Stimulated activated CD8-positive, alpha-beta memory T cell treated with anti-CD3 and anti-CD28 coated beads, Interleukin-4, amount 100 ng/mL, for 48 hours (primary cell): ENCODE results near the gene TAGAP.
A peak's percentile ranks its signal among the peaks of the same experiment; 100 is the strongest.
"Not testable (repeated sequence)": the region's sequence is repeated elsewhere in the genome, so short reads cannot be mapped to it uniquely, and the experiment has no call there.

Experiments
- DNase-seq: peaks from one replicate; pipeline ENCODE4 v3.0.0-alpha.2; 2020

The TAGAP gene

DNA sequence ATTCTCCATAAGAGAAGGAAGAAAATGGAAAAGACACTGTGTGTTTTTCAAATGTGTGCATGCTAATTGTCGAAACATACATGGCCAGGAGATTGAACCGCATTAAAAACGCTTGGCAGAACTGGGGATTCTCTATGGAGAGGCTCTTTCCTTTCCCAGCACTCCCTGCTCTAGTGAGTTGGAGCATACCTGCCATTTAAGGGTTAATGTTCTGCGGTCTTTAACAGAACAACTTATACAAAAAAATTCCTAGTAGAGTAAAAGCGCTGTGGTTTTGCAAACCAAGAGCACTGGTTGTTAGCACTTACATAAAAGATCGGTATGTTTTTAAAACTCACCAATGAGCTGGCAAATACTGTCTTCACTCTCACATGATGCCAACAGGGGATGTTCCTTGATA lies 1.5 kb downstream of the TAGAP start:
- no peak for DNase-seq

DNA sequence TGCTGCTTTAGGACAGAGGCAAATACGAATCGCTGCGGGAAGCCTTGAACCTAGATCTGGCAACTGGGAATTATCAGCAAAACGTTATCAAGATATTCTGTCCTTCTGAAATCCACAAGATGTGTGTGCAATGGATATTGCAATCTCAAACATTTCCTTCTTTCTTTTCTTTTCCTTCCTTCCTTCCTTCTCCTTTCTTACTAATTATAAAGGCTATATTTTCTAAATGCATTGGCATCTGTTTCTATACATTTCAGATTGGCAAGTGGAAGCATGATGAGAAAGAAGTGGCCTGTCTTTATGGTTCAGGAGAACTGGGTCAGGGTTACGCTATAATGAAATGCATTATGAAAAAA lies 2.0 kb downstream of the TAGAP start:
- DNase-seq: no peak

DNA sequence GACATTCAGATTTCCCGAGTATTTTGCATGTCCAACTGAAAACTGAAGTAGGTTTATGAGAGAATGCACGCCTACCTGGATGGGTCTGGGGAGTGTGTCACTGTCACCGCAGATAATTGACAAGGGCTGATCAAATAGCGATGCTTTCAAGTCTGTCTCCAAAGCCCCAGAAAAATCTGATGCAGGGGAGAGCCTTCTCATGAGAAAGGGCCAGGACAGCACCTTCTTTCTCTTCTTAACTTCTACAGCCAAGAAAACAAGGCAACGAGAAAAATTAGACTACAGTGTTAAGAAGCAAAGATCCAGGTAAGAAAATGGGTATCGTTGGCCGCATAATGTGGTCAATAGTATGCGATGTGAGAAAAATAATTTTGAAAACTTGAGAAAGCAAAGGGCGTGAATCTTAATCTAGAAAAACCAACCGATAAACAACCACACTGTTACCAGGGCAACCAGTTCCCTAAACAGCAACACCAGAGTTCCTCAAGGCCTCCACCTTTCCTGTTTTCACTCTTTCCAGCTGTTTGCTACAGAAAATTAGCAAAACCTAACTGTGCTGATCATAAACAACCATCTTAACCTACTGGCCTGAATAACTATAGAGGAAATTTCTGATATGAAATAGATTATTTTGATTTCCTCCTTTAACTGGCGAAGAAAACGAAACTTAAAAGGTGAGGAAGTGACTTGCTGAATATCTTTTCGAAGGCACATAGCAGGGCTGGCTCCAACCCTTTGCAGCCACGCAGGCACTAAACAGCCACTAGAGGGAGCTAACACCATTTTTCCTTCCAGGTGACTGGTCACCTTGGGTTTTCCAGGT lies 2.6 kb downstream of the TAGAP start:
- DNase-seq: peak; percentile 77

- DNase-seq: no peak
Measured at GRCh38 chr6:159041181-159041580, 3.6 kb downstream of the TAGAP start.

DNA sequence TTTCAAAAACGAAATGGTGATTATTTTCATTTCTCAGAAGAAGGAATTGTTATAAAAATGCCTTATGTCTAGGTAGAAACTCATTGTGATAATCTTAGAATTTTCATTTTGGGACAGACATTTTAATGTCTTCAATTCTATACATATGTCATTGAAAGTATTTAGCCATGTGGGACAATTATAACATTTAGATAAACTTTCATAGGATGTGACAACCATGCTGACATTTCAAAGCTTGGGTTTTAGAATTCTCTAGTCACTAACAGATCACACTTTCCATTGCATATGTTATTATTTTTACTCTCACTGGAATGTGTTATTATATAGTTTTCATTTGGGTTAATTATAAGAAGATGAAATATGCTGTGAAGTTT lies 4.9 kb downstream of the TAGAP start:
- DNase-seq: no peak

GRCh38 chr6:159038914-159039884 lies 5.6 kb downstream of the TAGAP start:
- no peak for DNase-seq

DNA sequence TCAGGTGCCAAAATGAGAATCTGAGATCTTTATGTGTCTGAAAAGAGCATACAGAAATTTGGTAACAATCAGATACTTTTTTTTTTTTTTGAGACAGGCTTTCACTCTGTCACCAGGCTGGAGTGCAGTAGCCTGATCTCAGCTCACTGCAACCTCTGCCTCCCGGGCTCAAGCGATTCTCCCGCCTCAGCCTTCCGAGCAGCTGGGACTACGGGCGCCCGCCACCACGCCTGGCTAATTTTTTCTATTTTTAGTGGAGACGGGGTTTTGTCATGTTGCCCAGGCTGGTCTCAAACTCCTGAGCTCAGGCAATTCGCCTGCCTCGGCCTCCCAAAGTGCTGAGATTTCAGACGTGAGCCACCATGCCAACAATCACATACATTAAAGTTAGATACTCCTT lies 6.5 kb downstream of the TAGAP start:
- DNase-seq: not testable (repeated sequence)

GRCh38 chr6:159037756-159038290 lies 7.0 kb downstream of the TAGAP start:
- DNase-seq: no peak

DNA sequence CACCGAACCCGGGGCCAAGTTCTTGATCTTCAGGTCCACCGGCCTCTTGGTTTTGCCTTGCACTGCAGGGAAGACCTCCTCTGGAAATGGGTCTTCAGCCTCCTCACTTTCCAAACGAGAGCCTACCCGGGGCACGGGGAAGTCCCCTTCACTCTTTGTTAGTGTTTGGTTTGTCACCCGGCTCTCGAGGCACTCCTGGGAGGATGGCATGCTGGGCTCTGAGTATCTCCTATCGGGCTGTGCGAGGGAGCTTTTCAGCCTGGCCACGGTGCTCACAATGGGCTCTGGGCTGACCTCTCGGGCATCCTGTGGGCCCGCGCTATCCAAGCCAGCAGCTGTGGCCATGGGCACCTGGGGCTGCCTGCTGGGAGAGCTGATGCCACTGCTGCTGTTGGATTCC lies 8.1 kb downstream of the TAGAP start:
- no peak for DNase-seq

DNA sequence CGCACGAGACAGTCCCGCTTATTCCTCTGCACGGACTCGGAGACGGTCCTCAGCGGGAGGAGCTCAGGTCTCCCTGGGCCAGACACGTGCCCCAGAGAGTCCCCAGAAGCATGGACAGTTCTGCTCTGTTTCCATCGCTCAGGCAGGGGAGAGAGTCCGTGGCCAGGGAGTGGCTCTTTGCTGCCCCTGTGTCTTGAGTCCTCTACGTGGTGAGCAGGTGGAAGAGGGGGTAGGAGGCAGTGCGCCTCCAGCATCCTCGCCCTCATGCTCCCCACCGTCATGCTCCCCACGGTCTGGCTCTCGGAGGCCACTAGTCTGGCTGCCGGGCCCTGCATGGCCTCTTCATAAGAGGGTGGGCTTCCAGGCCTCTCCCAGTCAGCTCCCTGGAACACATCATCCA lies 8.9 kb downstream of the TAGAP start:
- no peak for DNase-seq

- DNase-seq: no peak
Measured at GRCh38 chr6:159033160-159034049, 11.4 kb downstream of the TAGAP start.

DNA sequence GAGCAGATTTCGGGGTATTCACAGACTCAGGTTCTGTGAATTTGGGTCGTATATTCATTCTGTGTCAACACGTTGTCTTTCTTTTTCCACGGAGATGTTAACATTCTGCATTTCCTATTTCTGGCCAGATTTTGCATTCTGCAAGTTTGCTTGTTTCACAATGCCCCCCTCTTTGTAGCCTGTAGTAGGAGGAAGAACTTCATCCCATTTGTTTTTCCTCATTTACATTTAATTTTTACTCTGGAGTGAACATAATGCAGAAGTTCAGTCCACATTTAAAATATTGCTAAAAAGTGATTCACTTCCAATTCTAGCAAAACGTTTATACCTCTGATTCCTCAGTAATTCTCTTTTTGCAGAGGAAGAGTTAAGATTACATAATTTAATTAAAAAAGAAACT lies 12.9 kb downstream of the TAGAP start:
- DNase-seq: no peak

- no peak for DNase-seq
Measured at GRCh38 chr6:159030168-159030567, 14.6 kb downstream of the TAGAP start.

DNA sequence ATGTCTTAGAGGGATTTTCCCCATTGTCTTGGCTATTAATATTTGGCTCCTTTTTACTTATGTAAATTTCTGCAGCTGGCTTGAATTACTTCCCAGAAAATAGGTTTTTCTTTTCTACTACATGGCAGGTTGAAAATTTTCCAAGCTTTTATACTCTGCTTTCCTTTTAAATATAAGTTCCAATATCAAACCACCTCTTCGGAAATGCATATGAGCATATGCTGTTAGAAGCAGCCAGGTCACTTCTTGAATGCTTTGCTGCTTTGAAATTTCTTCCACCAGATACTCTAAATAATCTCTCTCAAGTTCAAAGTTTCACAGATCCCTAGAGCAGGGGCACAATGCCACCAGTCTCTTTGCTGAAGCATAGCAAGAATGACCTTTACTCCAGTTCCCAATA lies 19.6 kb downstream of the TAGAP start:
- DNase-seq: not testable (repeated sequence)

- no peak for DNase-seq
Measured at GRCh38 chr6:159023893-159024292, 20.9 kb downstream of the TAGAP start.

DNA sequence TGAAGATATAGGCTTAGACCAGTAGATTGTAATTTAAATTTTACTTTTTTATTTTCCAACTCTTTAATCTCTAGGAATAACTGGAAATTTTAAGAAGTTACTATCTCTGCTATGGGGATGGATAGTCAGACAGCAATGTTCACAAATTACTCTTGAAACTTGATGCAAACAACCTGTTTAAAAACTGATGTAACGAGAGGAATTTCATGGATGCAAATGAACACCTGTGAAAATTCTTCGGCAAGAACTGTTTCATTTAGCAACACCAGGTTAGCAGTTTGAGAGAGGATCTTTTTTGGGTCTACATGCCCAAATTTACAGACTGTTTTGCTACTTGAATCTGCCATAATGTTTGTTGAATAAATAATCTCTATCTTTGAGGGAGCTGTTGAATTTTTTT lies 24.8 kb downstream of the TAGAP start:
- no peak for DNase-seq

DNA sequence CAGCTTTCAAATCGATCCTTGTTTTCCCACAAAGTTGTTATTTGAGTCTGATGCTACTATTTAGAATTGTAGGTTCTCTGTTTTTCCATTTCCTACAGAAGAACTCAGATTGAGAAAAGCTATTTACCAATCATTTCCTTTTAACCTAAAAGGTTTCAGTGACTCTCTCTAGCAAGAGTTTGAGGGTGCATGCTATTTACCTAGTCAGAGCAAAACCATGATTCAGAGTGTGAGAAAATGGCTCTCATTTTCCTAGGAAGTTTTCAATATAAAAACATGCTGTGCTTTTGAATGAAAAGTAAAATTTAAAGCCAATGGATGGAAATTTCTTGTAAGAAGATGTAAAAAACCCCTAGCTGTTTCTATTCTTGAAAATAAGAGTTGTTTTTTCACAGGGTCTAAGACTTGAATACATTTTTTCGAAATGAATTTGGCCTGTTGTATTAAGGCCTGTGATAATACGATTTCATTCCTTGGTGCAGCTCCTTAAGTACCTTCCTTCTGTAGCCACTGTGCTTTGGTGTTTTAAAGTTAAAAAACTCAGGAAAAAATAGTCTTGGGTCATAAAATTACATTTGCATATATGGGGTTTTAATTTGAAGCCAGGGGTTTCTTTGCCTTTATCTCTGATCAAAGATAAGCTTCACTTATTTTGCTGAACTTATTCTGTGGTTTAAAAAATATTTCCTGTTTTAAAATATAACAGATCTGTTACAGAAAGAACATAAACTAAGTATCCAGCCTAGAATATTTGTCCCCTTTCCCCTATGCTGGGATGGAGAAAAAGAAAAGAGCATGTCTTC lies 26.8 kb downstream of the TAGAP start:
- DNase-seq: no peak

DNA sequence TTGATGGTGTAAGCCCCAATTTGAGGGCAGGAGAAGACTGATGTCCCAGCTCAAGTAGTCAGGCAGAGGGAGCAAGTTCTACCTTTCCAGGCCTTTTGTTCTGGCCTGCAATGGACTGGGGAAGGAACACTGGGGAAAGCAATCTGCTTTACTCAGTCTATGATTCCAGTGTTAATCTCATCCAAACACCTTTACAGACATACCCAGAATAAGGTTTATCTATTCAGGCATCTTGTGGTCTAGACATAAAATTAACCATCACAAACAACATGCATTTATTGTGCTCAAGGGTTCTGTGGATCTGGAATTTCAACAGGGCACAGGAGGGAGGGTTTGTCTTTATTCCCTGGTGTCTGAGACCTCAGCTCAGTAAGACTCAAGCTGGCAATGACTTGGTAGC lies 30.4 kb downstream of the TAGAP start:
- DNase-seq: no peak

- DNase-seq: no peak
Measured at GRCh38 chr6:159013229-159013628, 31.6 kb downstream of the TAGAP start.

DNA sequence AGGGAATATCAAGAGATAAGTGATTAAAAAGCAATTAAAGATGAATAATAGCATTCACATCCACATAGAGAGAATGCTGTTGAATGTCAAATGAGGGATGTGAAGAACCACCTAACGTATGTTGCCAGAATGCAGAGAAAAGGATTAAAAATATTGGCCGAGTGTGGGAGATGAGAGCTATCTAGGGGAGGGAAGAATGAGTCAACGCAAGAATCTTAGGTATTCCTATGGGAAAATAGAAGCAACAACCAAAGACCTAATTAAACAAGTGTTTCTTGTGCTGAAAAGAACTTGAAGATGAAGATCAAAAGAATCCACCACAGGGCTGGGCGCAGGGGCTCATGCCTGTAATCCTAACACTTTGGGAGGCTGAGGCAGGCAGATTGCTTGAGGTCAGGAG lies 32.6 kb downstream of the TAGAP start:
- no peak for DNase-seq

GRCh38 chr6:159010037-159010612 lies 34.7 kb downstream of the TAGAP start:
- DNase-seq: not testable (repeated sequence)
